ENCODE measurements around the gene BABAM2.
A peak's percentile ranks its signal among the peaks of the same experiment; 100 is the strongest.

BABAM2 gene

GRCh38 chr2:28380219-28380618 lies 489.7 kb downstream of the BABAM2 start:
- DNase-seq (ENCODE audit: low spot score), result no peak

GRCh38 chr2:28381225-28382180 lies 491.0 kb downstream of the BABAM2 start:
- DNase-seq (ENCODE audit: low spot score), result no peak

- DNase-seq (ENCODE audit: low spot score), result no peak
These were observed 492.2 kb downstream of the BABAM2 start for GRCh38 chr2:28382755-28383154.

DNA sequence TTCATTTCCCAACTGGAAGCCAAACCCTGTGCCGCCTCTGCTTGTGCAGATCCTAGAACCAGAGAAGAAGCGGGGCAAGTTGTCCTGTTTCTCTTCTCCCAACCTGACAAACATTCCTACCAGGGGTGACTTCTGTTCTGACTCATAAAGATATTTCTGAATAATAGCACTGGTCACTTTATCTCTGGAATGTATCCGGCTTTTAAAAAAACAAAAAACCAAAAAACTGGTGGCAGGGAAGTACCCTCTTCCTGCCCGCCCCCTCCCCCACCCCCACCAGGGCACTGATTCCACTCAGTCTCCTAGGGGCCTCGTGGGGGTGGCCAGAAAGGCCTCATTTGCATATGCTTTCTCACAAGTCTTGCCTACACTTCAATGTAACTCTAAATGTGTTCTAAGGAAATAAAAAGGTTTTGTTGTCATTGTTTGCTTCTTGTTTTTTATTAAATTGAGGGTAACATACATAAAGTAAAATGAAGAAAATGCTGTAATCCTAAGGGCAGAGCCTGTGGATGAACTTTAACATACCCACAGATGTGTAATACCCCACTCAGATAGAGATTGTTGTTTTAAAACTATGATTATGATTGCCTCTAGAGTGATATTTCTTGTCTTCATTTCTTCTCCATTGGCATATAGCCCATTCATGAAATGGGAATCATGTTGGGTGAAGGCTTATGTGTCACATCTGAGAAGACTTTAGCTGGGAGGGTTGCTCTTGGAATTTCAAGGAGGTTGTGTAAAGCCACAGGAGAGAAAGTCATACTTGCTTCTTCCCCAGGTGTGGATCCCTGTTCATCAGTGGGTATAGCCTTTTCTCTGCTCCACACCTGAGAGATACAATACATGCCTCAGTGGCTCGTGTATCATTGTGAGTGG lies 496.8 kb downstream of the BABAM2 start:
- DNase-seq (ENCODE audit: low spot score), result peak; percentile 72
